Uterus (tissue), 4 donors: ENCODE results near the gene SDK2. TPM values are rescaled to one million over a fixed set of nuclear protein-coding genes. Genes with fewer than 3 reads are reported as not detected.

Experiments
- DNase-seq, 2 donors: peaks; one replicate each; pipeline ENCODE4 v3.0.0-alpha.2; 2019 to 2020
- H3K27ac ChIP-seq, 2 donors: fragments of 200-600 bp; sonication (generic); 1 replicate in 1 of 2; 2 replicates in 1 of 2; pipeline ENCODE4 v1.5.1; 2016 to 2018
- H3K27me3 ChIP-seq, 2 donors: fragments of 200-600 bp; sonication (generic); one replicate each; pipeline ENCODE4 v1.5.1; 2018 to 2019; ENCODE audit warnings: control low read depth in 1 of 2
- H3K36me3 ChIP-seq, 2 donors: fragments of 200-600 bp; sonication (generic); one replicate each; pipeline ENCODE4 v1.5.1; 2019; ENCODE audit warnings: control low read depth in 1 of 2
- H3K4me1 ChIP-seq, 2 donors: fragments of 200-600 bp; sonication (generic); one replicate each; pipeline ENCODE4 v1.5.1; 2018 to 2019; ENCODE audit warnings: control low read depth in 1 of 2
- H3K4me3 ChIP-seq, 2 donors: fragments of 200-600 bp; sonication (generic); 1 replicate in 1 of 2; 2 replicates in 1 of 2; pipeline ENCODE4 v1.5.1; 2018 to 2019; ENCODE audit warnings: mild to moderate bottlenecking in 1 of 2
- H3K9me3 ChIP-seq, 2 donors: fragments of 200-600 bp; sonication (generic); one replicate each; pipeline ENCODE4 v1.5.1; 2019; ENCODE audit warnings: control low read depth in 1 of 2
- POLR2A ChIP-seq, 2 donors: fragments of 450-650 bp; IDR thresholded peaks; one replicate each; pipeline ENCODE4 v1.6.1; 2016; ENCODE audit warnings: antibody characterized with exemption in 2 of 2, mild to moderate bottlenecking in 1 of 2, moderate library complexity in 1 of 2
- intact Hi-C: fragments of 100-400 bp; cut with DNase I; formaldehyde crosslinking; loops from one replicate; pipeline ENCODE4 v1.15.1; 2023; ENCODE audit warnings: low total_unique reads
- total RNA-seq, 4 donors: library from RNA; depleted of rRNA in 3 of 4; stranded (reverse); fragments of >200 nt in 3 of 4; gene quantifications; one replicate each; pipeline versions ENCODE4 v1.1.0 to v1.2.4, GENCODE V29; 2014 to 2023
- TF ChIP-seq, protein P1 (sequence below), 4 experiments: fragments of 200-600 bp in 2 of 4; fragments of 450-650 bp in 2 of 4; sonication (generic) in 2 of 4; IDR thresholded peaks; one replicate each; pipeline ENCODE4 v1.5.1; 2016 to 2019; ENCODE audit warnings: antibody characterized with exemption in 4 of 4, mild to moderate bottlenecking in 2 of 4, moderate library complexity in 1 of 4
- donor health status: DM: yes; HTN: yes; CAD: no.

SDK2 gene
- total RNA-seq, 4 donors from 2014 or later, result 1.1 to 5.0 TPM; not detected in 2

DNA sequence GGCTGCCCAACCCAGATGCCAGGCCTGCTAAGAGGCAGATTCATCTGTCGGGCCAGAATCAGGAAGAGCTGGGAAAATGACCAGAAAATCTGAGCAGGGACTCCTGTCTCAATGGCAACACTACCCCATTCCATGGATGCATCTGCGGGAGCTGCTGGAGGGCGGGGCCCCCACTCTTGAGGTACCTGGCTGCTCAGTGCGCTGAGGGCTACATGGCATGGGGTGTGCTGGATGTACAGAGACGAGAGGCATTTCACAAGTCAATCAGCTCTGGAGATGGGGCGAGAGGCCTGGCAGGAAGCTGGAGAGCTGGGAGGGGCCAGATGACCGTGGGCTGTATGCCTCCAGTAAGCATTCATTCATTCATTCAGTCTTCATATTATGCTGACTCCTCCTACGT, 6.4 kb downstream of the SDK2 start:
- no peak for TF ChIP-seq POLR2A (IDR thresholded peaks at IDR 0.05)
- TF ChIP-seq, protein P1, sequence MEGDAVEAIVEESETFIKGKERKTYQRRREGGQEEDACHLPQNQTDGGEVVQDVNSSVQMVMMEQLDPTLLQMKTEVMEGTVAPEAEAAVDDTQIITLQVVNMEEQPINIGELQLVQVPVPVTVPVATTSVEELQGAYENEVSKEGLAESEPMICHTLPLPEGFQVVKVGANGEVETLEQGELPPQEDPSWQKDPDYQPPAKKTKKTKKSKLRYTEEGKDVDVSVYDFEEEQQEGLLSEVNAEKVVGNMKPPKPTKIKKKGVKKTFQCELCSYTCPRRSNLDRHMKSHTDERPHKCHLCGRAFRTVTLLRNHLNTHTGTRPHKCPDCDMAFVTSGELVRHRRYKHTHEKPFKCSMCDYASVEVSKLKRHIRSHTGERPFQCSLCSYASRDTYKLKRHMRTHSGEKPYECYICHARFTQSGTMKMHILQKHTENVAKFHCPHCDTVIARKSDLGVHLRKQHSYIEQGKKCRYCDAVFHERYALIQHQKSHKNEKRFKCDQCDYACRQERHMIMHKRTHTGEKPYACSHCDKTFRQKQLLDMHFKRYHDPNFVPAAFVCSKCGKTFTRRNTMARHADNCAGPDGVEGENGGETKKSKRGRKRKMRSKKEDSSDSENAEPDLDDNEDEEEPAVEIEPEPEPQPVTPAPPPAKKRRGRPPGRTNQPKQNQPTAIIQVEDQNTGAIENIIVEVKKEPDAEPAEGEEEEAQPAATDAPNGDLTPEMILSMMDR (IDR thresholded peaks at IDR 0.05), result no peak
- no peak overlapping the region for H3K4me3 ChIP-seq
- peaks cover 0 to 4% of the 10 kb centered on the region in 2 donors for H3K27me3 ChIP-seq
- no peak for DNase-seq
- no peak overlapping the region for H3K27ac ChIP-seq
- intact Hi-C loops, result no loop called here
- H3K4me1 ChIP-seq, result no peaks in the 10 kb centered on the region
- no peaks in the 10 kb centered on the region for H3K36me3 ChIP-seq
- H3K9me3 ChIP-seq, result no peaks in the 10 kb centered on the region

GRCh38 chr17:73635101-73635817, 9.0 kb downstream of the SDK2 start:
- no peaks in the 10 kb centered on the region for H3K36me3 ChIP-seq
- no peak for DNase-seq
- TF ChIP-seq, protein P1 (IDR thresholded peaks at IDR 0.05), result no peak
- no peak for TF ChIP-seq POLR2A (IDR thresholded peaks at IDR 0.05)
- H3K27ac ChIP-seq, result no peak overlapping the region
- H3K27me3 ChIP-seq, result no peaks in the 10 kb centered on the region
- no peak overlapping the region for H3K4me3 ChIP-seq
- no peaks in the 10 kb centered on the region for H3K4me1 ChIP-seq
- intact Hi-C loops, result no loop called here
- H3K9me3 ChIP-seq, result no peaks in the 10 kb centered on the region

DNA sequence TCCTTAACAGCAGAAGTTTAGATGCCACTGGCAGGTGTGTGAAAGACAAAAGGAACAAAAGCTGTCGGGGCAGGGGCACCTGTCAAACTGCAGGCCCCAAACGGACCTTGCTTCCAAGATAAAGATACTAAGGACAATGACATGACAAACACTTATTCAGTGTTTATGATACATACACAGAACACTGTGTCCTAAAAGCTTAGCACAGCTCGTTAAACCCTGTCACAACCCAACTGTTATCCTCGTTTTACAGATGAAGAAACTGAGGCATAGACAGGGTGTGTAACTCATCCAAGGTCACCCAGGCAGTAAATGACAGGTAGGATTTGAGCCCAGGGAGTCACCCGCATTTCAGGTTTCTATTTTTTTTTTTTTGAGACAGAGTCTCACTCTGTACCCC, 9.6 kb downstream of the SDK2 start:
- H3K4me1 ChIP-seq, result no peaks in the 10 kb centered on the region
- intact Hi-C loops, result no loop called here
- no peak for DNase-seq

GRCh38 chr17:73633736-73634135, 10.5 kb downstream of the SDK2 start:
- Histone ChIP-seq H3K27ac (no peak overlapping the region), H3K27me3 (no peaks in the 10 kb centered on the region), H3K4me3 (no peak overlapping the region), H3K36me3 (no peaks in the 10 kb centered on the region), H3K4me1 (no peaks in the 10 kb centered on the region), H3K9me3 (no peaks in the 10 kb centered on the region)
- no peak for TF ChIP-seq POLR2A (IDR thresholded peaks at IDR 0.05)
- TF ChIP-seq, protein P1 (IDR thresholded peaks at IDR 0.05), result no peak
- intact Hi-C loops, result no loop called here
- no peak for DNase-seq

More for the DNA sequence above, 9.6 kb downstream of the SDK2 start:
- Histone ChIP-seq H3K27ac (no peak overlapping the region), H3K36me3 (no peaks in the 10 kb centered on the region), H3K4me3 (no peak overlapping the region), H3K27me3 (no peaks in the 10 kb centered on the region), H3K9me3 (no peaks in the 10 kb centered on the region)
- TF ChIP-seq, protein P1 (IDR thresholded peaks at IDR 0.05), result no peak
- TF ChIP-seq POLR2A (IDR thresholded peaks at IDR 0.05), result no peak

DNA sequence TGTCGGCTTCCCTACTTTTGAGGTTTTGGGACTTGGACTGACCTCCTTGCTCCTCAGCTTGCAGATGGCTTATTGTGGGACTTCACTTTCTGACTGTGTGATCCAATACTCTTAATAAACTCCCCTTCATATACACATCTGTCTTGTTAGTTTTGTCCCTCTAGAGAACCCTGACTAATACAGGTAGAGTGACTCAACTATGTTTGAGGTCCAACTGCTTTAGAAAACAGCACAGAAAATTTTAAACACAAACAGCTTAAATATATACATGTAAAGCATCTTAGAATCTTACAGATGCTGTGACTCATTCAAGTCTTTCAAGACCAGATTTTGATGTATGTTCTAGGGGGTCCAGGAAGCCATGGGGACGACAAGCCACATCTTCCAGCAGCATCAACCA, 11.7 kb downstream of the SDK2 start:
- no peak overlapping the region for H3K27ac ChIP-seq
- TF ChIP-seq, protein P1 (IDR thresholded peaks at IDR 0.05), result no peak
- no peak for TF ChIP-seq POLR2A (IDR thresholded peaks at IDR 0.05)
- H3K4me3 ChIP-seq, result no peak overlapping the region
- H3K4me1 ChIP-seq, result no peaks in the 10 kb centered on the region
- H3K9me3 ChIP-seq, result no peaks in the 10 kb centered on the region
- no peaks in the 10 kb centered on the region for H3K36me3 ChIP-seq
- H3K27me3 ChIP-seq, result no peaks in the 10 kb centered on the region
- intact Hi-C loops, result no loop called here
- no peak for DNase-seq
